HG03108 (cell line): Measurements from ENCODE around the gene LTC4S.

Source experiments
- ATAC-seq: cut with Tn5 transposase; IDR thresholded peaks from one replicate; pipeline ENCODE4 v1.9.1; 2021; ENCODE audit warnings: moderate library complexity; ENCODE audit not compliant: unreplicated experiment

The LTC4S gene

GRCh38 chr5:179794575-179794974 is 789 bp downstream of the LTC4S start:
- ATAC-seq = no peak

- ATAC-seq = no peak
These were observed 1.5 kb downstream of the LTC4S start for GRCh38 chr5:179795049-179795862.

- ATAC-seq = peak; percentile 70
These were observed 2.4 kb downstream of the LTC4S start for GRCh38 chr5:179795863-179796833.

GRCh38 chr5:179796877-179797608 is 3.3 kb downstream of the LTC4S start:
- ATAC-seq = no peak

- no peak for ATAC-seq
These were observed 4.0 kb downstream of the LTC4S start for GRCh38 chr5:179797741-179798140.

GRCh38 chr5:179798144-179798770 is 4.5 kb downstream of the LTC4S start:
- no peak for ATAC-seq

GRCh38 chr5:179798771-179799643 is 5.2 kb downstream of the LTC4S start:
- ATAC-seq = no peak

GRCh38 chr5:179799644-179799973 is 5.8 kb downstream of the LTC4S start:
- no peak for ATAC-seq

GRCh38 chr5:179800071-179800695 is 6.4 kb downstream of the LTC4S start:
- no peak for ATAC-seq

- ATAC-seq = no peak
These were observed 7.0 kb downstream of the LTC4S start for GRCh38 chr5:179800696-179801201.

- ATAC-seq = peak; percentile 29
These were observed 7.8 kb downstream of the LTC4S start for GRCh38 chr5:179801304-179802206.

- no peak for ATAC-seq
These were observed 8.6 kb downstream of the LTC4S start for GRCh38 chr5:179802207-179802883.

- ATAC-seq = no peak
These were observed 9.3 kb downstream of the LTC4S start for GRCh38 chr5:179802950-179803562.

- ATAC-seq = no peak
These were observed 10.1 kb downstream of the LTC4S start for GRCh38 chr5:179803651-179804554.

GRCh38 chr5:179804555-179804947 is 10.8 kb downstream of the LTC4S start:
- ATAC-seq = no peak

GRCh38 chr5:179805070-179805528 is 11.3 kb downstream of the LTC4S start:
- ATAC-seq = no peak
